ENCODE measurements around the gene RBPJ.

RBPJ gene

DNA sequence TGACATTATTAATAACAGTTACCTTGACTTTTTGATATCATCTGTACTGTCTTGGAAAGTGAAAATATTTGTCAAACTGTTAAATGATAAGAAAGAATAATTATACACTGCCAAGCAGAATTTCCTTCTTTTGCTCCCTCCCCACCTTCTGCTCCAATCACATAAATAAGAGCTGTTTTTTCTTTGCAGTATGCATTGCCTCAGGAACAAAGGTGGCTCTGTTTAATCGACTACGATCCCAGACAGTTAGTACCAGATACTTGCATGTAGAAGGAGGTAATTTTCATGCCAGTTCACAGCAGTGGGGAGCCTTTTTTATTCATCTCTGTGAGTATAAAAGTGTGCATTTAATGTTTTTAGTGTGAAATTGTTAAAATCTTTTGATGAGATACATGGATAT is 103.3 kb downstream of the RBPJ start:
- DNase-seq: no peak

GRCh38 chr4:26424838-26425237 is 104.0 kb downstream of the RBPJ start:
- no peak for DNase-seq

GRCh38 chr4:26425953-26426352 is 105.1 kb downstream of the RBPJ start:
- no peak for DNase-seq

DNA sequence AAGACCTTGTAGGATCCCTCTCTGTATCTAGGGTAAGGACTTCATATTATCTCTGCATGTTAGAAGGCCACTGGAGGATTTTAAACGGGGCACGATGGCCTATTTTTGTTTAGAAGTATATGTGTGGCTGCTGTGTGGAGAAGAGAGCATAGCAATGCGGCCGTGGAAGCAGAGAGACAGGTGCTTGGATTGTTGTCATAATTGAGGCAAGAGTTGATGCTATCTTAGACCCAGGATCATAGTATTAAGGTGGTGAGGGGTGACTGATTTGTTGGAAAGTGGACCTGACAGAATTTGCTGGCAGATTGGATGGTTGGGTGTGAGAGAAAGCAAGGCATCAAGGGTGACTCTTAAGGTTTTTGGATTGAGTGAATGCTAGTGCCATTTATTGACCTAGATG is 106.1 kb downstream of the RBPJ start:
- no peak for DNase-seq

GRCh38 chr4:26429910-26430309 is 109.1 kb downstream of the RBPJ start:
- DNase-seq: no peak

GRCh38 chr4:26431461-26432180 is 110.8 kb downstream of the RBPJ start:
- no peak for DNase-seq

DNA sequence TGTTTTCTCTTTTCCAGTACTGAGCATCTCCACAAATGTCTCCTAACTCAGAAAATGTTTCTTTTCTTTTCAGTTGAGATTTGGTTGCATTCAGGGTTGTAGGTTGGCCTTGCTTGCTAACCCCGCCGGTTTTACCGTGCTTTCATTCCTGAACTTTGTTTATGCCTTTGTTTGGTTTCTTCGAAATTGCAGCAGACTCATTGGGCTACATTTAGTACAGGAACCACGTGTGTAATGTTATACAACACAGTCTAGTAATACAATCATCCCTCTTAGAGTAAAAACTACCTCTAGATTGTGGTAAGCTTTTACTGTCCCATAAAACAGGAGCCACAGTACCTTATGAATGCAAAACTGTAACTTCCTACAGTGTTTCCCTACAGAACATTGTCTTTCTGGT is 111.6 kb downstream of the RBPJ start:
- no peak for DNase-seq

- DNase-seq: no peak
Measured at GRCh38 chr4:26433556-26433955, 112.7 kb downstream of the RBPJ start.

DNA sequence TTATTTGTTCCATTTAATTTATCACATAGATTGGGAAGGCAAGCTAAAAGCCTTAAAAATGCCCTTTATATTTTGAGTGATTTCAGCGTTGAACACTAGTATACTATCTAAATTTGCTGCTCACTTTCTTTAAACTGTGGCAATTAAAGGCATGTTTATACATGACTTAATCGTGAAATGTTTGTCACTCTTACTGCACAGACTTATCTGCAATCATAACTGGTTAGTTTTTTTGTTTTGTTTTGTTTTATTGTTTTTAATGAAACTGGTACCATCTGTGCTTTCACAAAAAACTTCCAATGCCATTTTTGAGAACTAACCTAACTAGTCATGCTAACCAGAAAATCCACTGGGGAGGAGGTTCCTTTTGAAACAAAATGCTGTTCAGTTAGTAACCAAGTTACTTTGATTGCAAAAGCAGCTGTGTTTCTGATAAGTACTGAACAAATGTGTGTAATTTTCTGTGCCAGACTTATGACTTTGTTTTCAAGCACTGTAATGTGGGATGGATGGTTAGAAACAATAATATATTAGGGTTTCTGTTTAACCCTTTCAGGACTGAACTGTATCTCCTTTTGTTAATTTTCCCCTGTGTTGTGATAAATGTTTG is 113.3 kb downstream of the RBPJ start:
- DNase-seq: no peak

DNA sequence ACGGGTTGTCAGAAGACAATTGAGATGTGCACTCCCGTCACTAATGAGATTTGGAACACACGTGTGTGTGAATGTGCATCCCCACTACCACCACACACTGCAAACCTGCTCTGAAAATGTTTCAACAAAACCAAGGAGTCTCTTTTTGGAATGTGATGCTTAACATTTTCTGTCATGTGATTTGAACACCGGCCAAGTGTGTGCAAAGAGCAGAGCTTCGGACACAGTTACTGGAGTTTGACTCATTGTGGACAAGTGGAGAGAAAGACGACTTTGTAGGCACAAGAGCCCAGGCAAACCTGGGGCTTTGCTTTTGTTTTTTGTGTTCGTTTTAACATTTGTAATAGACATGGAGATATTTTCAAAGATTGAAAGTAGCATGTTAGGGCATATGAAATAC is 120.3 kb downstream of the RBPJ start:
- no peak for DNase-seq

- no peak for DNase-seq
Measured at GRCh38 chr4:26441771-26442170, 121.0 kb downstream of the RBPJ start.

DNA sequence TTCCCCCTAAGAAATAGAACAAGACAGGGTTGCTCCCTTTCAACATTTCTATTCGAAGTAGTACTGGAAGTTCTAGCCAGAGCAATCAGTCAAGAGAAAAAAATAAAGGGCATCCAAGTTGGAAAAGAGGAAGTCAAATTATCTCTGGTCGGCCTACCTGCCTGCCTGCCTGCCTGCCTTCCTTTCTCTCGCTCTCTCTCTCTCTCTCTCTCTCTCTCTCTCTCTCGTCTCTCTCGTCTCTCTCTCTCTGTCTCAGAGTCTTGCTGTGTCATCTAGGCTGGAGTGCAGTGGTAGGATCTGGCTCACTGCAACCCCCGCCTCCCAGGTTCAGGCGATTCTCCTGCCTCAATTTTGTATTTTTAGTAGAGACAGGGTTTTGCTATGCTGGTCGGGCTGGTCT is 126.6 kb downstream of the RBPJ start:
- no peak for DNase-seq

GRCh38 chr4:26450418-26450817 is 129.6 kb downstream of the RBPJ start:
- no peak for DNase-seq

DNA sequence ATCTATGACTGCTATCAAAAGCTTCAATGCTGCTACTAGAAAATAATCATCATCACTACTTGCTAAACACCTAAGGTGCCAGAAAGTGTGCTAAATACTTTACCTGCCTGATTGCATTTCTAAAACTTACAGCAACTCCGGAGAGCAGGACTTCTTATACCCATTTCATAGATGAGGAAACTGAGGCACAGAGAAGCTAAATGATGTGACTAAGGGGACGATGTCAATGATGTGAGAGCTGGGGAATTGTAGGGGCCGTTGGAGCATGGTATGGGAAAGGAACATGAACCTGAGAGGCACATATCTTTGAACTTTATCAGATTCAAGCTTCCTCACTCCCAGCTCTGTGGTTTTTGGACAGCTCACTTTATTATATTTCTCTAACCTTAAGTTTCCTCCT is 130.8 kb downstream of the RBPJ start:
- no peak for DNase-seq

GRCh38 chr4:26452565-26453531 is 132.0 kb downstream of the RBPJ start:
- no peak for DNase-seq

DNA sequence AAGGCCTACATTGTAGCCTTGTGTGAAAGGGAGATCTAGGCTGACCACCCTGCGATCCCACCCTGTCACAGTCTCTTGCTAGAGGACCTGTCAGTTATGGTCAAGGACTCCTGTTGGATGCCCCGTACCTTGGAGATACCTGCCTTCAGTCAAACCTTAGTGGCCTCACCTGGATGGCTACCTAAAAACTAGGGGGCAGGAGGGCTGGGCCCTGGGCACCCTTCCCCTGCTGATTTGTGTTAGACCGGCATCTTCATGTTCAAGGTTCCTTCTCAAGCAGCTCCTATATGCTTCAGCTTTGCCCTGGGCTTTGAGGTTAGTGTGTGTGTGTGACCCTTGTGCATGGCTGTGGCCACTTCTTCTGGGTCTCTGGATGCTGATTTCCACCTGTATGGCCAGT is 134.1 kb downstream of the RBPJ start:
- DNase-seq: no peak

GRCh38 chr4:26455571-26455970 is 134.8 kb downstream of the RBPJ start:
- no peak for DNase-seq

DNA sequence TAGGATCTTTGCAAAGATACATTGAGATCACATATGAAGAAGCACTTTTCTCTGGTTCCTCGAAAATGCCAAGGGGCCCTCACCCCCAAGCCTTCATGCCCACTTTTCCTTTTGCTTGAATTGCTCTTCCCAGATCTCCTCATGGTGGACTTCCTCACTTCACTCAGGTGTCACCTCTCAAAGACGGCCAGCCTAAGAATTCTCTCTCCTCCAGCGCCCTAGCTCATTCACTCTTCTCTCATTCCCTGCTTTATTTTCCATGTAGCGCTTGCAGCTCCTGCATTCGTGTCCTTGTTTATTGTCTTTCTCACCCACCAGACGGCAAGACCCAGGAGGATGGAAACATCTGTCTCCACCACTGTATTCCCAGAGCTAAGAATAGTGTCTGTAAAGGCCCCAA is 136.6 kb downstream of the RBPJ start:
- no peak for DNase-seq

DNA sequence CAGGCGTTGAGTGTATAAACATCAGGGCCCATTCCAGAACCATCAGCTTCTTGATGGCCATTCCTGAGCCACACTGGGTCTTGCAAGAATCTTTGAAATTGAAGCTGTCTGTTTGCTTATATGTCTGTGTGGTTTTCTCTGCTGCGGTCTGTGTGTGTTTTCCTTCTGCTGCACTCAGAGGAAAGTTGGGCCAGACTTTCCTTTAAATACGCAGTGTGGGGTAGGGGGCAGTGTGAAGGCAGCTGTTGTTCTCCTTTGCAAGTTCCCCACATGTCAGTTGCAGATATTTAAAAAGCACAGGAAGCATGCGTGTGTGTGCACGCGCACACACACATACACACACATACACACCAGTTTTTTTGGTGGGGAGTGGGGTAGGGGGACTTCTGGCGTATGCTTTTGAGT is 137.3 kb downstream of the RBPJ start:
- no peak for DNase-seq

GRCh38 chr4:26459054-26459755 is 138.4 kb downstream of the RBPJ start:
- DNase-seq: no peak

DNA sequence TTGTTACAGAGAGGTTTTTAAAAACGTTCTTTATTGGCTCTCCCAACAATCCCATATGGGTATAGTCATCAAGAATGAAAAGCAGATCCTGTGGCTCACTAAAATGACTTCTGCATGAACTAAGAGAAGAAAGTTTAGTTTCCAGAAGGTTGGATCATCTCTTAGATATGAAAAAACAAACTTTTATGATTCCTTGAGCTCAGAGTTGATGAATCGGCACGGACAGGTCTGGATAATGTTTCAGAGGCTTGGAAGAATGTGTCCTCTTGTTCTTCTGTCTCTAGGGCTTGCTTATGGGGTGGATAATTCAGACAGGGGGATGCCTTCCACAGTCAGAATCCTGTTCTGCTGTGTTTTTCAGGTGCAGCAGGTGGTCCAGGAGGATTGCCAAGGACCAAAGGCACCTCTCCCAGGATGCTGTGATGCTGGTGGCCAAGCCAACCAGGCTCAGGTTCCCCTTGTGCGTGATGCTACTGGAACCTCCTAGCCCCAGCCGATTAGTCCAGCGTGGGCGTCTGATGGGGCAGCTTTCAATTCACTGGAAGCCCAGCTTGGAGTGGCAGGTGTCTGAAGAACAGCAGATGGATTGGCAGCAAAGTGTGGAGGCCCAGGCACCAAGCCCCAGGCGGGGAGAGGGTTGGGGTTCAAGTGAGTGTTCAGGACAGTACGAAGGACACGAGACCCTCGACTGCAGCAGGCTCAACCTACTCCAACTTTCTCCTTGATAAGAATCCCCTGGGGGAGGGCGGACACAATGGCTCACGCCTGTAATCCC is 139.1 kb downstream of the RBPJ start:
- no peak for DNase-seq

GRCh38 chr4:26462874-26463273 is 142.1 kb downstream of the RBPJ start:
- no peak for DNase-seq

All from stimulated activated CD4-positive, alpha-beta T cell treated with anti-CD3 and anti-CD28 coated beads, Interleukin-2, amount 100 ng/mL, for 48 hours (primary cell).